Naive B cell (primary cell): ENCODE measurements around the gene DHRS7B. TPM values are rescaled to one million over a fixed set of nuclear protein-coding genes. Genes with fewer than 3 reads are reported as not detected.
"Not testable (repeated sequence)": the region's sequence is repeated elsewhere in the genome, so short reads cannot be mapped to it uniquely, and the experiment has no call there.

Source experiments
- ATAC-seq, 2 donors: fragments of 150-1000 bp; cut with Tn5 transposase; 2 replicates each; pipeline ENCODE4 v1.10.0; 2021; ENCODE audit warnings: low read depth in 2 of 2, mild to moderate bottlenecking in 2 of 2, moderate library complexity in 2 of 2
- DNase-seq: peaks from one replicate; pipeline ENCODE4 v3.0.0; 2022
- H3K27ac Mint-ChIP-seq, 6 donors: one replicate each; pipeline ENCODE4 v1.8.0; 2020 to 2022; ENCODE audit warnings: mild to moderate bottlenecking in 6 of 6, mixed read lengths in 6 of 6, moderate library complexity in 5 of 6, inconsistent platforms in 2 of 6
- H3K27me3 Mint-ChIP-seq, 3 donors: one replicate each; pipeline ENCODE4 v1.8.0; 2021 to 2022; ENCODE audit warnings: mixed read lengths in 3 of 3, mild to moderate bottlenecking in 1 of 3
- H3K36me3 Mint-ChIP-seq, 2 donors: one replicate each; pipeline ENCODE4 v1.8.0; 2020 to 2022; ENCODE audit warnings: mixed read lengths in 2 of 2, inconsistent platforms in 1 of 2, mild to moderate bottlenecking in 1 of 2
- H3K4me1 Mint-ChIP-seq, 3 donors: one replicate each; pipeline ENCODE4 v1.8.0; 2020 to 2022; ENCODE audit warnings: mixed read lengths in 3 of 3, inconsistent platforms in 1 of 3, mild to moderate bottlenecking in 1 of 3, moderate library complexity in 1 of 3
- H3K4me3 Mint-ChIP-seq, 8 donors: one replicate each; pipeline ENCODE4 v1.8.0; 2020 to 2022; ENCODE audit warnings: mild to moderate bottlenecking in 8 of 8, mixed read lengths in 8 of 8, moderate library complexity in 8 of 8, inconsistent platforms in 2 of 8
- H3K9me3 Mint-ChIP-seq, 7 donors: one replicate each; pipeline ENCODE4 v1.8.0; 2020 to 2022; ENCODE audit warnings: mixed read lengths in 7 of 7, mild to moderate bottlenecking in 5 of 7, inconsistent platforms in 2 of 7, moderate library complexity in 1 of 7
- polyA plus RNA-seq, 6 donors: library from polyadenylated mRNA; unstranded; fragments of 300-500 nt; fragmentation: Illumina TruSeq; gene quantifications; one replicate each; pipeline ENCODE4 v1.2.3, GENCODE V29; 2021; ENCODE audit warnings: low read depth in 6 of 6

The DHRS7B gene
- polyA plus RNA-seq: 10 to 100 TPM in 2 of 6 donors, 1 to 10 TPM in 4; 3.9 to 11.7 (median 8.7) TPM

- H3K36me3 Mint-ChIP-seq: no peaks in the 10 kb centered on the region
- H3K4me3 Mint-ChIP-seq: peak within 1 kb of the TSS; percentile 89 to 98 (median 92)
Observed at GRCh38 chr17:21126645-21127508, at the start of gene DHRS7B. TSS of gene DHRS7B (plus strand) at chr17:21126964. CDS start at chr17:21126972, 8 bp downstream.

GRCh38 chr17:21077281-21077680 lies 49.5 kb upstream of the DHRS7B start:
- H3K4me3 Mint-ChIP-seq: no peak overlapping the region

More at GRCh38 chr17:21126645-21127508, at the start of gene DHRS7B:
- ATAC-seq: peak; percentile 89 to 90
- peaks cover 0 to 3% (median 0%) of the 10 kb centered on the region in 3 donors for H3K27me3 Mint-ChIP-seq
- DNase-seq: peak; percentile 97
- peaks cover 28 to 37% (median 34%) of the 10 kb centered on the region in 3 donors for H3K4me1 Mint-ChIP-seq
- peak within 1 kb of the TSS; percentile 93 to 97 (median 96) for H3K27ac Mint-ChIP-seq
- H3K9me3 Mint-ChIP-seq: peaks cover 0 to 2% (median 0%) of the 10 kb centered on the region in 7 donors

GRCh38 chr17:21078016-21078780 lies 48.6 kb upstream of the DHRS7B start:
- no peak for ATAC-seq
- Mint-ChIP-seq H3K27ac (peak overlapping the region in 1 of 6 donors; percentile 78), H3K36me3 (no peaks in the 10 kb centered on the region), H3K9me3 (peaks cover 0 to 7% (median 4%) of the 10 kb centered on the region in 7 donors), H3K27me3 (peaks cover 13 to 16% (median 14%) of the 10 kb centered on the region in 3 donors), H3K4me1 (no peaks in the 10 kb centered on the region), H3K4me3 (no peak overlapping the region)
- DNase-seq: no peak

More at GRCh38 chr17:21077281-21077680, 49.5 kb upstream of the DHRS7B start:
- DNase-seq (no peak), ATAC-seq (no peak)
- Mint-ChIP-seq H3K27me3 (peaks cover 13 to 16% (median 14%) of the 10 kb centered on the region in 3 donors), H3K4me1 (no peaks in the 10 kb centered on the region), H3K9me3 (peaks cover 0 to 4% (median 2%) of the 10 kb centered on the region in 7 donors), H3K27ac (peak overlapping the region in 2 of 6 donors; percentile 29 to 38), H3K36me3 (no peaks in the 10 kb centered on the region)

GRCh38 chr17:21079196-21079595 lies 47.6 kb upstream of the DHRS7B start:
- Mint-ChIP-seq H3K4me1 (peaks cover 0 to 5% (median 0%) of the 10 kb centered on the region in 3 donors), H3K36me3 (no peaks in the 10 kb centered on the region), H3K9me3 (peaks cover 0 to 8% (median 4%) of the 10 kb centered on the region in 7 donors), H3K27ac (no peak overlapping the region), H3K27me3 (peaks cover 13 to 16% (median 14%) of the 10 kb centered on the region in 3 donors), H3K4me3 (no peak overlapping the region)
- DNase-seq: no peak
- no peak for ATAC-seq

GRCh38 chr17:21082001-21082436 lies 44.7 kb upstream of the DHRS7B start:
- DNase-seq: no peak

GRCh38 chr17:21085280-21085679 lies 41.5 kb upstream of the DHRS7B start:
- not testable (repeated sequence) for H3K36me3 Mint-ChIP-seq, H3K27ac Mint-ChIP-seq, ATAC-seq, DNase-seq, H3K4me3 Mint-ChIP-seq, H3K27me3 Mint-ChIP-seq
- H3K4me1 Mint-ChIP-seq: peaks cover 7 to 14% (median 9%) of the 10 kb centered on the region in 3 donors
- H3K9me3 Mint-ChIP-seq: peaks cover 0 to 13% (median 4%) of the 10 kb centered on the region in 7 donors

More at GRCh38 chr17:21082001-21082436, 44.7 kb upstream of the DHRS7B start:
- no peak overlapping the region for H3K27ac Mint-ChIP-seq
- H3K4me1 Mint-ChIP-seq: peaks cover 0 to 5% (median 0%) of the 10 kb centered on the region in 3 donors
- H3K4me3 Mint-ChIP-seq: no peak overlapping the region
- peaks cover 10 to 19% (median 16%) of the 10 kb centered on the region in 3 donors for H3K27me3 Mint-ChIP-seq
- no peaks in the 10 kb centered on the region for H3K36me3 Mint-ChIP-seq
- H3K9me3 Mint-ChIP-seq: peaks cover 0 to 12% (median 4%) of the 10 kb centered on the region in 7 donors
- no peak for ATAC-seq

GRCh38 chr17:21085707-21086106 lies 41.1 kb upstream of the DHRS7B start:
- Mint-ChIP-seq H3K9me3 (peaks cover 0 to 13% (median 4%) of the 10 kb centered on the region in 7 donors), H3K4me3 (peak overlapping the region in 3 of 8 donors; percentile 39 to 75 (median 74)), H3K27ac (no peak overlapping the region), H3K27me3 (peaks cover 0 to 5% (median 0%) of the 10 kb centered on the region in 3 donors), H3K4me1 (peaks cover 8 to 15% (median 10%) of the 10 kb centered on the region in 3 donors), H3K36me3 (no peaks in the 10 kb centered on the region)
- no peak for DNase-seq
- no peak for ATAC-seq

- Mint-ChIP-seq H3K4me1 (peaks cover 10 to 13% (median 12%) of the 10 kb centered on the region in 3 donors), H3K27ac (peak overlapping the region in 1 of 6 donors; percentile 9), H3K9me3 (peaks cover 0 to 6% (median 0%) of the 10 kb centered on the region in 7 donors), H3K4me3 (no peak overlapping the region), H3K36me3 (no peaks in the 10 kb centered on the region), H3K27me3 (peaks cover 0 to 5% (median 0%) of the 10 kb centered on the region in 3 donors)
- no peak for ATAC-seq
- no peak for DNase-seq
Observed at GRCh38 chr17:21089145-21089544, 37.6 kb upstream of the DHRS7B start.

- ATAC-seq: peak; percentile 79 to 85
- Mint-ChIP-seq H3K27me3 (peaks cover 0 to 5% (median 0%) of the 10 kb centered on the region in 3 donors), H3K4me3 (peak overlapping the region in 4 of 8 donors; percentile 6 to 69 (median 20)), H3K27ac (peak overlapping the region in 4 of 6 donors; percentile 7 to 47 (median 40)), H3K36me3 (no peaks in the 10 kb centered on the region), H3K9me3 (peaks cover 0 to 6% (median 0%) of the 10 kb centered on the region in 7 donors), H3K4me1 (peaks cover 10 to 13% (median 12%) of the 10 kb centered on the region in 3 donors)
- DNase-seq: peak; percentile 1
Observed at GRCh38 chr17:21089933-21090901, 36.5 kb upstream of the DHRS7B start.

- H3K27me3 Mint-ChIP-seq: no peaks in the 10 kb centered on the region
- ATAC-seq (no peak), DNase-seq (no peak)
- peak overlapping the region in 1 of 8 donors; percentile 42 for H3K4me3 Mint-ChIP-seq
- peaks cover 0 to 2% (median 0%) of the 10 kb centered on the region in 7 donors for H3K9me3 Mint-ChIP-seq
- no peaks in the 10 kb centered on the region for H3K36me3 Mint-ChIP-seq
- H3K4me1 Mint-ChIP-seq: peaks cover 10 to 13% (median 12%) of the 10 kb centered on the region in 3 donors
- peak overlapping the region in 3 of 6 donors; percentile 7 to 43 (median 15) for H3K27ac Mint-ChIP-seq
Observed at GRCh38 chr17:21090902-21091618, 35.7 kb upstream of the DHRS7B start.

- no peak for ATAC-seq
- no peak overlapping the region for H3K27ac Mint-ChIP-seq
- H3K9me3 Mint-ChIP-seq: no peaks in the 10 kb centered on the region
- no peaks in the 10 kb centered on the region for H3K36me3 Mint-ChIP-seq
- no peaks in the 10 kb centered on the region for H3K27me3 Mint-ChIP-seq
- H3K4me3 Mint-ChIP-seq: no peak overlapping the region
- DNase-seq: no peak
- H3K4me1 Mint-ChIP-seq: peaks cover 18 to 24% (median 19%) of the 10 kb centered on the region in 3 donors
Observed at GRCh38 chr17:21094298-21094704, 32.5 kb upstream of the DHRS7B start.
